H9 (cell line): Measurements from ENCODE around the gene SYP. TPM values are rescaled to one million over a fixed set of nuclear protein-coding genes. Genes with fewer than 3 reads are reported as not detected.

Experiments used
- DNase-seq: peaks from one replicate; pipeline ENCODE4 v3.0.0-alpha.2; 2017
- H2AFZ ChIP-seq: one replicate; pipeline ENCODE4 v1.6.1; 2013; ENCODE audit warnings: mild to moderate bottlenecking, low read length, control low read depth, moderate library complexity
- H2AK5ac ChIP-seq: 2 replicates; pipeline ENCODE4 v1.6.1; 2013; ENCODE audit warnings: low read length, control low read depth, mixed read lengths; ENCODE audit not compliant: insufficient read length
- H2BK120ac ChIP-seq: one replicate; pipeline ENCODE4 v1.6.1; 2013; ENCODE audit warnings: low read depth, mild to moderate bottlenecking, low read length, control low read depth, inconsistent platforms; ENCODE audit not compliant: poor library complexity, severe bottlenecking
- H2BK12ac ChIP-seq: 2 replicates; pipeline ENCODE4 v1.6.1; 2013; ENCODE audit warnings: low read length, control low read depth, mixed read lengths, low read depth; ENCODE audit not compliant: insufficient read length
- H2BK15ac ChIP-seq: 2 replicates; pipeline ENCODE4 v1.6.1; 2013; ENCODE audit warnings: low read depth, low read length, control low read depth
- H2BK20ac ChIP-seq: one replicate; pipeline ENCODE4 v1.6.1; 2013; ENCODE audit warnings: low read depth, mild to moderate bottlenecking, low read length, control low read depth, inconsistent platforms; ENCODE audit not compliant: poor library complexity, severe bottlenecking
- H2BK5ac ChIP-seq: 2 replicates; pipeline ENCODE4 v1.6.1; 2013; ENCODE audit warnings: low read length, control low read depth, mixed read lengths; ENCODE audit not compliant: insufficient read length
- H3K14ac ChIP-seq: 2 replicates; pipeline ENCODE4 v1.6.1; 2013; ENCODE audit warnings: low read length, control low read depth; ENCODE audit not compliant: insufficient read depth
- H3K18ac ChIP-seq: 2 replicates; pipeline ENCODE4 v1.6.1; 2013; ENCODE audit warnings: low read depth, mild to moderate bottlenecking, mixed read lengths, low read length, control low read depth; ENCODE audit not compliant: insufficient read length
- H3K23ac ChIP-seq: 2 replicates; pipeline ENCODE4 v1.6.1; 2013; ENCODE audit warnings: low read length, control low read depth, mixed read lengths, low read depth; ENCODE audit not compliant: insufficient read length
- H3K23me2 ChIP-seq: 2 replicates; pipeline ENCODE4 v1.6.1; 2013; ENCODE audit warnings: low read depth, mild to moderate bottlenecking, mixed read lengths, low read length, control low read depth; ENCODE audit not compliant: insufficient read length, poor library complexity, severe bottlenecking
- H3K27ac ChIP-seq: 2 replicates; pipeline ENCODE4 v1.5.1; 2013; ENCODE audit warnings: low read length, control low read depth, mixed read lengths, low read depth; ENCODE audit not compliant: insufficient read length
- H3K27me3 ChIP-seq: 2 replicates; pipeline ENCODE4 v1.6.1; 2013; ENCODE audit warnings: low read length, control low read depth, inconsistent platforms; ENCODE audit not compliant: insufficient read depth
- H3K4ac ChIP-seq: 2 replicates; pipeline ENCODE4 v1.6.1; 2013; ENCODE audit warnings: low read depth, mild to moderate bottlenecking, control low read depth, inconsistent platforms, low read length, moderate library complexity
- H3K4me1 ChIP-seq: 2 replicates; pipeline ENCODE4 v1.6.1; 2013; ENCODE audit warnings: low read length, control low read depth, inconsistent platforms; ENCODE audit not compliant: insufficient read depth
- H3K4me2 ChIP-seq: 2 replicates; pipeline ENCODE4 v1.6.1; 2013; ENCODE audit warnings: low read length, control low read depth, mixed read lengths; ENCODE audit not compliant: insufficient read length, insufficient read depth
- H3K56ac ChIP-seq: 2 replicates; pipeline ENCODE4 v1.6.1; 2013; ENCODE audit warnings: low read depth, mild to moderate bottlenecking, mixed read lengths, low read length, control low read depth; ENCODE audit not compliant: insufficient read length
- H3K79me1 ChIP-seq: 2 replicates; pipeline ENCODE4 v1.6.1; 2013; ENCODE audit warnings: low read depth, mild to moderate bottlenecking, moderate library complexity, low read length, control low read depth, inconsistent platforms; ENCODE audit not compliant: insufficient read depth, poor library complexity, severe bottlenecking
- H3K79me2 ChIP-seq: 2 replicates; pipeline ENCODE4 v1.6.1; 2013; ENCODE audit warnings: low read length, control low read depth, inconsistent platforms; ENCODE audit not compliant: insufficient read depth
- H3K9ac ChIP-seq: 2 replicates; pipeline ENCODE4 v1.6.1; 2013; ENCODE audit warnings: low read length, control low read depth, mixed read lengths; ENCODE audit not compliant: insufficient read length; ENCODE audit errors: extremely low read depth
- H3K9me3 ChIP-seq: one replicate; pipeline ENCODE4 v1.6.1; 2013; ENCODE audit warnings: low read depth, low read length, inconsistent platforms; ENCODE audit not compliant: control insufficient read depth
- H3T11ph ChIP-seq: one replicate; pipeline ENCODE4 v1.6.1; 2013; ENCODE audit warnings: mild to moderate bottlenecking, low read length, control low read depth, inconsistent platforms
- H4K20me1 ChIP-seq: one replicate; pipeline ENCODE4 v1.6.1; 2013; ENCODE audit not compliant: control insufficient read depth, insufficient read length, insufficient read depth
- H4K5ac ChIP-seq: 2 replicates; pipeline ENCODE4 v1.6.1; 2013; ENCODE audit warnings: low read depth, mild to moderate bottlenecking, mixed read lengths, low read length, control low read depth; ENCODE audit not compliant: insufficient read length
- H4K8ac ChIP-seq: replicated peaks from 2 replicates; pipeline ENCODE4 v1.6.1; 2013; ENCODE audit warnings: low read length, control low read depth, mixed read lengths, low read depth; ENCODE audit not compliant: insufficient read length
- H4K91ac ChIP-seq: 2 replicates; pipeline ENCODE4 v1.6.1; 2013; ENCODE audit warnings: low read depth, mild to moderate bottlenecking, moderate library complexity, mixed read lengths, low read length, control low read depth; ENCODE audit not compliant: insufficient read length
- H3K27ac Mint-ChIP-seq, 3 experiments: 2 replicates in 2 of 3; 3 replicates in 1 of 3; pipeline ENCODE4 v1.8.0; 2020 to 2021; ENCODE audit warnings: mixed read lengths in 3 of 3, mild to moderate bottlenecking in 1 of 3, moderate library complexity in 1 of 3
- H3K27me3 Mint-ChIP-seq: 2 replicates; pipeline ENCODE4 v1.8.0; 2021; ENCODE audit warnings: low read depth, mild to moderate bottlenecking, moderate library complexity, mixed read lengths
- H3K36me3 Mint-ChIP-seq, 3 experiments: 2 replicates in 2 of 3; 3 replicates in 1 of 3; pipeline ENCODE4 v1.8.0; 2020 to 2021; ENCODE audit warnings: low read depth in 3 of 3, mixed read lengths in 3 of 3; ENCODE audit not compliant: insufficient read depth in 1 of 3
- H3K4me1 Mint-ChIP-seq, 2 experiments: 2 replicates each; pipeline ENCODE4 v1.8.0; 2020; ENCODE audit warnings: mixed read lengths in 2 of 2
- H3K4me3 Mint-ChIP-seq, 2 experiments: 2 replicates in 1 of 2; 3 replicates in 1 of 2; pipeline ENCODE4 v1.8.0; 2020 to 2021; ENCODE audit warnings: mild to moderate bottlenecking in 2 of 2, mixed read lengths in 2 of 2, moderate library complexity in 1 of 2
- H3K9me3 Mint-ChIP-seq, 2 experiments: 2 replicates in 1 of 2; 3 replicates in 1 of 2; pipeline ENCODE4 v1.8.0; 2020; ENCODE audit warnings: mild to moderate bottlenecking in 2 of 2, mixed read lengths in 2 of 2, moderate library complexity in 1 of 2
- WGBS: extraction: QIAGEN DNeasy Blood & Tissue Kit; methylation state at CpG from one replicate; pipeline ENCODE4 v1.1.7; 2013; ENCODE audit warnings: missing lambda C conversion rate, low lambda C conversion rate, mixed read lengths; ENCODE audit not compliant: insufficient read length; ENCODE audit errors: extremely low coverage; 5-methylcytosine and 5-hydroxymethylcytosine counted together
- total RNA-seq: library from RNA; stranded (reverse); gene quantifications from 2 replicates; pipeline ENCODE4 v1.2.1, GENCODE V29; 2021
- TF ChIP-seq, protein P1 (sequence below): fragments of 200-600 bp; sonication (generic); conservative IDR thresholded peaks from 3 replicates; pipeline ENCODE4 v1.8.0; 2021; ENCODE audit warnings: antibody characterized with exemption, mild to moderate bottlenecking

The SYP gene
- total RNA-seq, 1 experiment from 2014 or later, result 1.8 TPM

DNA sequence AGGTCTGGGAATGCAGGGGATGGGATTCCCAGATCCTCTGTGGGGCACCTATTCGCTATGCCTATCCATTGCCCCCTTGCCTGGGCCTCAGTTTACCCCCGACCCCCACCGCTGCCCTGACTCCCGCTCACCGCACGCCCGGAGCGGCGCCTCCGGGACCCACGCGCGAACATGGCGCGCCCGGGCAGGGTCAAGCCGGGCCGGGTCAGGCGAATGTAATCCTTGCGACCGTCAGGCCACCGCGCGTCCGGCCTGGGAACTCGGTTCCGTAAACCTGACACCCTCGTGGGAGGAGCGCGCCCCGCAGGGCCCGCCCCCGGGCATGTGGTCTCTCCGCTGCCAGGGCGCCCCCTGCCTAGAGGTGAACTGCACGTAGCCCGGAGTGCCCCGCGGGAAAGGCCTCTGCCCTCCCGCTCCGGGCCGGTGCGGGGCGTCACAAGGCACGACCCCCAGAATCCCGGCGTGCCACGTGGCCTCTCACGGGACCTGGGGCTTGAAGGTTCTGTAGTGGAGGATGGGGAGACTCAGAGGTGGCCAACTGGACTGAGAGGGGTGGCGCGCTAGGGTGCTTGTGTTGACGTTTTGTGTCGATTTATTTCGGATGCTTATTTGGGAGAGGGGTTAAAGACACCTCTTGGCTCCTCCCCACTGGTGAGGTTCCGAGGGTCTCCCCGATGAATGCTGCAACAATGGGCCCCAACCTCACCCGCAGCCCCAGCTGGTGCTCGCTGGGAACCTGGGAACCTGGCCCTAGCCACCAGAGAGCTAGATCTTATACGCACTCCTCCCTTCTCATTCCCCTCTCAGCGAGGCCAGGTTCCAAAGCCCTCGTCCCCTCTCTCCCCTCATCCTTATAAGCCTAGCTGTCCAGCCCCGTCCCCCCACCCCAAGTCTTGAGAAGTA is 13.6 kb downstream of the SYP start, which contains the start of gene PRICKLE3:
TSS of gene PRICKLE3 (minus strand) at position 249 of the 903 bp plus-strand sequence. CDS start at position 173, 76 bp downstream.
- Histone ChIP-seq H2BK15ac (no peak within 1 kb of the TSS), H3K18ac (no peak within 1 kb of the TSS), H2BK120ac (no peak within 1 kb of the TSS), H3K4me1 (no peaks in the 10 kb centered on the region), H3K9me3 (peaks cover 13% of the 10 kb centered on the region), H4K5ac (no peak within 1 kb of the TSS), H3K27ac (no peak within 1 kb of the TSS), H3K56ac (no peak within 1 kb of the TSS), H4K91ac (no peak within 1 kb of the TSS), H2AK5ac (no peak within 1 kb of the TSS), H3K14ac (no peak within 1 kb of the TSS), H3K79me2 (no peaks in the 10 kb centered on the region), H3K27me3 (no peaks in the 10 kb centered on the region), H3K79me1 (no peaks in the 10 kb centered on the region), H3K23ac (no peak within 1 kb of the TSS), H2BK5ac (no peak within 1 kb of the TSS), H2BK12ac (no peak within 1 kb of the TSS), H2BK20ac (no peak within 1 kb of the TSS), H2AFZ (no peak within 1 kb of the TSS), H3T11ph (no peak within 1 kb of the TSS), H3K23me2 (peaks cover 15% of the 10 kb centered on the region), H4K20me1 (no peaks in the 10 kb centered on the region), H4K8ac (no peak within 1 kb of the TSS), H3K4ac (no peak within 1 kb of the TSS), H3K9ac (no peak within 1 kb of the TSS), H3K4me2 (peak within 1 kb of the TSS; percentile 66)
- no CpG with 5 or more reads among the region's 62 CpGs for WGBS
- H3K9me3 Mint-ChIP-seq, result peaks cover 68 to 74% of the 10 kb centered on the region in 2 experiments
- peak within 1 kb of the TSS; percentile 69 to 84 for H3K4me3 Mint-ChIP-seq
- peak within 1 kb of the TSS in 2 of 3 experiments; percentile 78 to 97; a peak in 4 of 7 replicates for H3K27ac Mint-ChIP-seq
- H3K27me3 Mint-ChIP-seq, result peaks cover 2% of the 10 kb centered on the region
- H3K36me3 Mint-ChIP-seq, result peaks cover 12 to 23% (median 12%) of the 10 kb centered on the region in 3 experiments; a peak in 6 of 7 replicates
- peaks cover 10 to 32% of the 10 kb centered on the region in 2 experiments for H3K4me1 Mint-ChIP-seq
- TF ChIP-seq, protein P1, sequence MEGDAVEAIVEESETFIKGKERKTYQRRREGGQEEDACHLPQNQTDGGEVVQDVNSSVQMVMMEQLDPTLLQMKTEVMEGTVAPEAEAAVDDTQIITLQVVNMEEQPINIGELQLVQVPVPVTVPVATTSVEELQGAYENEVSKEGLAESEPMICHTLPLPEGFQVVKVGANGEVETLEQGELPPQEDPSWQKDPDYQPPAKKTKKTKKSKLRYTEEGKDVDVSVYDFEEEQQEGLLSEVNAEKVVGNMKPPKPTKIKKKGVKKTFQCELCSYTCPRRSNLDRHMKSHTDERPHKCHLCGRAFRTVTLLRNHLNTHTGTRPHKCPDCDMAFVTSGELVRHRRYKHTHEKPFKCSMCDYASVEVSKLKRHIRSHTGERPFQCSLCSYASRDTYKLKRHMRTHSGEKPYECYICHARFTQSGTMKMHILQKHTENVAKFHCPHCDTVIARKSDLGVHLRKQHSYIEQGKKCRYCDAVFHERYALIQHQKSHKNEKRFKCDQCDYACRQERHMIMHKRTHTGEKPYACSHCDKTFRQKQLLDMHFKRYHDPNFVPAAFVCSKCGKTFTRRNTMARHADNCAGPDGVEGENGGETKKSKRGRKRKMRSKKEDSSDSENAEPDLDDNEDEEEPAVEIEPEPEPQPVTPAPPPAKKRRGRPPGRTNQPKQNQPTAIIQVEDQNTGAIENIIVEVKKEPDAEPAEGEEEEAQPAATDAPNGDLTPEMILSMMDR, result peak; percentile 54; the same call in 2 of the 3 replicates
- DNase-seq, result peak; percentile 84
